Hematopoietic multipotent progenitor cell treated with erythropoietin and hydrocortisone succinate and interleukin-3 and kit ligand, for 8 days (in vitro differentiated cells): ENCODE data around the gene PMM2.
A peak's percentile ranks its signal among the peaks of the same experiment; 100 is the strongest.
"Not testable (repeated sequence)": the region's sequence is repeated elsewhere in the genome, so short reads cannot be mapped to it uniquely, and the experiment has no call there.

Source experiments
- DNase-seq: peaks from one replicate; pipeline ENCODE4 v3.0.0-alpha.2; 2015

The PMM2 gene

GRCh38 chr16:8797364-8798173, at the start of gene PMM2, which contains the start of gene TMEM186:
Gene PMM2, plus strand, starts transcription at chr16:8797839. Its CDS starts 44 bp downstream, at chr16:8797883.
Gene TMEM186, minus strand, starts transcription at chr16:8797639. Its CDS starts 25 bp downstream, at chr16:8797614.
- peak; percentile 98 for DNase-seq

DNA sequence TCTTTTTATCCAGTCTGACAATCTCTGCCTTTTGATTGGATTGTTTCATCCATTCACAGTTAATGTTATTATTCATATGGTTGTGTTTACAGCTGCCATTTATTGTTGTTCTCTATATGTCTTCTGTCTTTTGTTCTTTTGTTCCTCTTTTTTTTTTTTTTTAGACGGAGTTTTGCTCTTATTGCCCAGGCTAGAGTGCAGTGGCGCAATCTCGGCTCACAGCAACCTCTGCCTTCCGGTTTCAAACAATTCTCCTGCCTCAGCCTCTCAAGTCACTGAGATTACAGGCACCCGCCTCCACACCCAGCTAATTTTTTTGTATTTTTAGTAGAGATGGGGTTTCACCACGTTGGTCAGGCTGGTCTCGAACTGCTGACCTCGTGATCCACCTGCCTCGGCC, 48.7 kb upstream of the PMM2 start:
- DNase-seq, result not testable (repeated sequence)

DNA sequence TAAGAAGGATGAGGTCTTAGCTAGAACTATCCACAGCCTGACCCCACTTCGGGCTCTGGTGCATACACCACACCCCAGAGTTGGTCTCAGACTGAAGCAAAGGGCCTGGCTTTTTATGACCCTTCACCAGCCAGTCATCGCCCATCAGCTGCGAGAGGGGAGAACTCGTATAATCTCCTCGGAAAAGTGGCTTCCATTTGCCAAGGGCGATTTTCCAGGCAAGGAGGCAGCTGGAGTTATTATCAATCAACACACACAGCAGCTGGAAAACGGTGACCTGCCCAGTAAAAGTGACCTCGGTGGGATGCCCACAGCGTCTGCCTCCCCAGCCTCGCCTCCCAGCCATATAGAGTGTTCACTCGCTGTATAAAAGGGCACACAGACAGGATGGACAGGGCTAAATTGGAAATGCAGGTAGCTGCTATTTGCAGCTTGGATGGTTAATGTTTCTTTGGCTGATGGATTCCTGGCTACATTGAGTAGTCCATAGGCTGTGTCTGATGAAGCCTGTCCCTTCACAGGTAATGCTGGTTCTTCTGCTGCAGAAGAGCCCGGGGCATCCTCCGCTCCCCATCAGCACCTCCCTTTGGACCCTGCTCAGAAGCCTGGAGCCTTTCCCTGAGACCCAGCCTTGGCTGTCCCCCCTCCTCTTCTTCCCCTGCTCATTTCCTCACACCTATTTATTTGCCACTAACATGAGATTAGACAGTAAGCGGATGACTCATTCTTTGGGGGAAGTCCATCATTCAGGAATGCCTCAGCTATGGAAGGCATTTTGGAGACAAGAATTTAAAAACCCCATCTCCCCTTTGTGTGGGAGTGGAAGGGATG, 45.9 kb upstream of the PMM2 start:
- DNase-seq, result no peak

GRCh38 chr16:8752706-8753105, 44.9 kb upstream of the PMM2 start:
- no peak for DNase-seq

GRCh38 chr16:8753416-8754054, 44.1 kb upstream of the PMM2 start:
- DNase-seq, result no peak

GRCh38 chr16:8756755-8757154, 40.9 kb upstream of the PMM2 start:
- no peak for DNase-seq

GRCh38 chr16:8758022-8758421, 39.6 kb upstream of the PMM2 start:
- no peak for DNase-seq

DNA sequence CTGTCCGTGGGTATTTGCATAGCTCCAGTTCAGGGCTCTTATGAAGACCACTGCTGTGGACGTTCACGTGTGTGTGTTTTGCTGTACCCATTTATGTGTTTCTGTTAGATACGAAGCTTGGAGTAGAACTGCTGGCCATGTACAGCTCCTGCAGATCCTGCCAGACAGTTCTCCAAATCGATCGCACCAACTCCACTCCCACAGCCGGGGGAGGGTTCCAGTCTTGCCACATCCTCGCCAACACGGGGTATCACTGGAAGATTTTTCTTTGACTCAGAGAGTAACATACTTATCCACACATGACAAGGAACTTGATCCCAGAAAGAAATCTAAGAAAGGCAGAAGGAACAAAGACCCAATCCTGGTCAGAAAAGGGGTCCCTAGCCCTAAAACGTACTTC, 37.6 kb upstream of the PMM2 start:
- no peak for DNase-seq

- DNase-seq, result no peak
These were observed 36.6 kb upstream of the PMM2 start for GRCh38 chr16:8761078-8761477.

DNA sequence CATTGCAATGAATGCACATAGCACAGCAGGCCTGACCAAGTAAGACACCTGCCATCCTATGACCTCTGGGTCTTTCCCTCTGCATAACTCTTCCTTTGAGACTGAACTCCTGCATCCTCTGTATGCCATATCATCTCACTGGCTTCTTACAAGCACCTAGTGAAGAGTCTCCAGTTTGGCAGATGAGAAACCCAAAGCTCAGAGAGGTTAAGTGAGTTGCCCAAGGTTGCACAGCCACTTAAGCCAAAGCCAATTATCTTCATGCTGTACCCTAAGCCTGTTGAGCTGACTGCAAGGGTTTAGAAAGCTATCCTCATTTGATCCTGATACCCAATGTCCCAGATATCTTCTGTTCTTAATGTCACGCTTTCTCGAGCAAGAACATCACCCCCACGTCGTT, 35.4 kb upstream of the PMM2 start:
- no peak for DNase-seq

DNA sequence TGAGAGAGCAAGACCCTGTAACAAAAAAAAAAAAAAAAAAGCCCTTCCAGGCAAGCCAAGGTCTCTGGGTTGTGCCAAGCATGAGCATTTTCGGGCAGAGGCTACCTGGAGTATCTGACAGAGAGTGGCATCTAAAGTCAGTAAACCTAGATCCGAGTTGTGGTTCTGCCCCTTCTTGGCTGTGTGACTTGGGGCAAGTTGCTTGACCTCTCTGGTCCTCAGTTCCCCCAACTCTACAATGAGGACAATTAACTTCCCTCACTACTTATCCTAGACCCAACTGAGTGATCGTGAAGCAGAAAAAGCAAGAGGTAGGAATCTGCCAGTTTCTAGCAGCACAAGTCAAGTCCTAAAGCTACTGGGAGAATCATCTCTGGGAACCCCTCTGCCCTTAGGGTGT, 34.6 kb upstream of the PMM2 start:
- DNase-seq, result no peak

- no peak for DNase-seq
These were observed 33.7 kb upstream of the PMM2 start for GRCh38 chr16:8763899-8764298.

GRCh38 chr16:8764525-8765250, 33.0 kb upstream of the PMM2 start:
- no peak for DNase-seq

GRCh38 chr16:8767176-8767575, 30.5 kb upstream of the PMM2 start:
- DNase-seq, result no peak

- DNase-seq, result no peak
These were observed 29.4 kb upstream of the PMM2 start for GRCh38 chr16:8768283-8768682.

DNA sequence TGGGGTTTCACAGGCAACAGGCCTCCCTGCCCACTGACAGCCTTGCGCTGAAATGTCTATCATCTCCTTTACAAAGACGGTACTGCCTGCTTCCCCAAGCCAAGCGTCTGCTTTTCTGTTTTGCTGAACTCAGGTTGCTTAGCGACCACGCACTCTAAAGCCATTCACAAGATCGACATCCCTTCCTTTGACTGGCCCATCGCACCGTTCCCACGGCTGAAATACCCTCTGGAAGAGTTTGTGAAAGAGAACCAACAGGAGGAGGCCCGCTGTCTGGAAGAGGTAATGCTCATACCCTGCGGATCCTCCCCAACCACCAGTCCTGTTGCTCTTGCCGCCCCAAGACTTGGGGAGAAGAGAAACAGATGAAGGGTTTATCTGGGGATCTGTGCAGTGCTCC, 28.9 kb upstream of the PMM2 start:
- DNase-seq, result no peak

DNA sequence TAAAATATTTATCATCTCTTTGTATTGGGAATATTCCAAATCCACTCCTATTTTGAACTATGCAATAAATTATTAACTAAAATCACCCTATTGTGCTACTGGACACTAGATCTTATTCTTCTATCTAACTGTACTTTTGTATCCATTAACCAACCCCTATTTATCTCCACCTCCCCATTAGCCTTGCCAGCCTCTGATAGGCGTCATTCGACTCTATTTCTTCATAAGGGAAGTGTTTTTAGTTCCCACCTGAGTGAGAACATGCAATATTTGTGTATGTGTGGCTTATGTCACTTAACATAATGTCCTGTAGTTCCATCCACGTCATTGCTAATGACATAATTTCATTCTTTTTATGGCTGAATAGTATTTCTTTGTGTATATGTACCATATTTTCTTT, 24.1 kb upstream of the PMM2 start:
- DNase-seq, result no peak

DNA sequence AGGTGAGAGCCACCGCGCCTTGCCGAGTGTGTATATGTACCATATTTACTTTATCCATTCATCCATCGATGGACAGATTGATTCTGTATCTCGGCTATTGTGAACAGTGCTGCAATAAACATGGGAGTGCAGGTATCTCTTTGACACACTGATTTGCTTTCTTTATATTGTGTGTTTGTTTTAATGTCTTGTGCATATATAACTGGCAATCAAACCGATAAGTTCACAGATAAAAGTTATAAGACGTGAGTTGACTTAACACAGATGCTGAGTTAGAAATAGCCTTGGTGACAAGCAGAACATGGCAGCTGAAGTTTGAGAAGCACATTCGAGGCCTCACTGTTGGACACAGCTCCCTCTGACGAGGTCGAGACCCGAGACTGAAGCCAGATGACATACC, 23.4 kb upstream of the PMM2 start:
- no peak for DNase-seq

GRCh38 chr16:8775359-8775758, 22.3 kb upstream of the PMM2 start:
- no peak for DNase-seq

DNA sequence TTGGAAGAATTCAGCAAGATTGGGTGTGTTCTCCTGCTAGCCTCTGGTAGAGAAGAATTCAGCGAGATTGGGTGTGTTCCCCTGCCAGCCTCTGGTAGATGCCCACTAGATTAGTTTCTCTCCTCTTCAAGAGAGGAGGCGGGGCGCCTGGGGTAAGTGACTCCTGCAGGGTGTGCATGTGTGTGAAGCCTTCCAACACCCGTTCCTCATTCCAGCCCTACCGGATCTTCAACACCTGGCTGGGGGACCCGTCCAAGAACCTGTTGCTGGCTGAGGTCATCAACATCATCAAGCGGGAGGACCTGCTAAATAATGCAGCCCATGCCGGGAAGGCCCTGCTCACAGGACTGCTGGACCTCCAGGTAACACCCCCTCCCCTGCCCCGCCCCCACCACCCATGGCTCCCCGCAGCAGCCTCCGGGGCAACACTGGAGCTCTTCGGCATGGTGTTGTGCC, 21.5 kb upstream of the PMM2 start:
- DNase-seq, result peak; percentile 23

- DNase-seq, result no peak
These were observed 20.4 kb upstream of the PMM2 start for GRCh38 chr16:8777217-8777616.

- DNase-seq, result no peak
These were observed 15.8 kb upstream of the PMM2 start for GRCh38 chr16:8781797-8782196.

GRCh38 chr16:8782673-8783072, 15.0 kb upstream of the PMM2 start:
- no peak for DNase-seq
